HepG2 (cell line): Measurements from ENCODE around the gene CA14. TPM values are rescaled to one million over a fixed set of nuclear protein-coding genes. Genes with fewer than 3 reads are reported as not detected.

Experiments
- BRD4 ChIP-seq: sonication (generic); formaldehyde crosslinking; IDR thresholded peaks from 2 replicates; pipeline ENCODE4 v1.4.0; 2020; ENCODE audit warnings: missing genetic modification reagents
- EEA1 ChIP-seq: sonication (generic); formaldehyde crosslinking; IDR thresholded peaks from 2 replicates; pipeline ENCODE4 v1.5.1; 2020; ENCODE audit warnings: mild to moderate bottlenecking, missing genetic modification reagents, borderline replicate concordance
- GABPA ChIP-seq, 2 experiments: IDR thresholded peaks; 2 replicates each; pipeline ENCODE4 v1.6.1; 2011 to 2016; ENCODE audit warnings: low read depth in 2 of 2, low read length in 1 of 2, missing biosample characterization in 1 of 2, missing genetic modification characterization in 1 of 2
- HOXA7 ChIP-seq: sonication (generic); formaldehyde crosslinking; IDR thresholded peaks from 2 replicates; pipeline ENCODE4 v1.8.1; 2022; ENCODE audit warnings: mild to moderate bottlenecking, missing genetic modification reagents, moderate library complexity
- MYNN ChIP-seq: sonication (generic); formaldehyde crosslinking; IDR thresholded peaks from 2 replicates; pipeline ENCODE4 v1.4.0; 2020; ENCODE audit warnings: mild to moderate bottlenecking, low read depth, missing genetic modification reagents
- MZF1 ChIP-seq: sonication (generic); formaldehyde crosslinking; IDR thresholded peaks from 2 replicates; pipeline ENCODE4 v1.8.1; 2023; ENCODE audit warnings: mild to moderate bottlenecking, missing genetic modification reagents, borderline replicate concordance
- NFE2 ChIP-seq: sonication (generic); formaldehyde crosslinking; IDR thresholded peaks from 2 replicates; pipeline ENCODE4 v1.4.0; 2020; ENCODE audit warnings: missing genetic modification reagents
- NFIB ChIP-seq: sonication (generic); formaldehyde crosslinking; IDR thresholded peaks from 2 replicates; pipeline ENCODE4 v1.9.0; 2021; ENCODE audit warnings: missing genetic modification reagents, mild to moderate bottlenecking, borderline replicate concordance
- NKX3-1 ChIP-seq: sonication (generic); formaldehyde crosslinking; IDR thresholded peaks from 2 replicates; pipeline ENCODE4 v1.5.0; 2020; ENCODE audit warnings: missing genetic modification reagents
- PAWR ChIP-seq: sonication (generic); formaldehyde crosslinking; IDR thresholded peaks from 2 replicates; pipeline ENCODE4 v1.4.0; 2020; ENCODE audit warnings: missing genetic modification reagents, mild to moderate bottlenecking, borderline replicate concordance
- POLR2A ChIP-seq, 2 experiments: IDR thresholded peaks; 2 replicates each; pipeline ENCODE4 v1.6.1; 2011; ENCODE audit warnings: low read depth in 2 of 2, low read length in 2 of 2, mild to moderate bottlenecking in 1 of 2, moderate library complexity in 1 of 2; ENCODE audit not compliant: insufficient read depth in 1 of 2
- RFXANK ChIP-seq: IDR thresholded peaks from 2 replicates; pipeline ENCODE4 v1.6.1; 2016
- SIN3B ChIP-seq: fragments of 150-350 bp; IDR thresholded peaks from 2 replicates; pipeline ENCODE4 v1.6.1; 2014; ENCODE audit warnings: low read length
- ZBTB3 ChIP-seq: sonication (generic); formaldehyde crosslinking; IDR thresholded peaks from 2 replicates; pipeline ENCODE4 v1.4.0; 2020; ENCODE audit warnings: low read depth, mild to moderate bottlenecking, moderate library complexity, missing genetic modification reagents, borderline replicate concordance
- ZMYM4 ChIP-seq: sonication (generic); formaldehyde crosslinking; IDR thresholded peaks from 2 replicates; pipeline ENCODE4 v1.8.1; 2023; ENCODE audit warnings: mild to moderate bottlenecking, missing genetic modification reagents
- ZNF180 ChIP-seq: sonication (generic); formaldehyde crosslinking; IDR thresholded peaks from 2 replicates; pipeline ENCODE4 v1.4.0; 2020; ENCODE audit warnings: low read depth, missing genetic modification reagents, borderline replicate concordance
- ZNF317 ChIP-seq: sonication (generic); formaldehyde crosslinking; IDR thresholded peaks from 2 replicates; pipeline ENCODE4 v1.5.0; 2020; ENCODE audit warnings: mild to moderate bottlenecking, missing genetic modification reagents
- ZNF33A ChIP-seq: sonication (generic); formaldehyde crosslinking; IDR thresholded peaks from 2 replicates; pipeline ENCODE4 v1.5.1; 2020; ENCODE audit warnings: missing genetic modification reagents, mild to moderate bottlenecking, moderate library complexity, borderline replicate concordance
- ZNF33B ChIP-seq: sonication (generic); formaldehyde crosslinking; IDR thresholded peaks from 2 replicates; pipeline ENCODE4 v1.5.1; 2020; ENCODE audit warnings: mild to moderate bottlenecking, missing genetic modification reagents
- ZNF44 ChIP-seq: sonication (generic); formaldehyde crosslinking; IDR thresholded peaks from 2 replicates; pipeline ENCODE4 v1.5.1; 2020; ENCODE audit warnings: mild to moderate bottlenecking, missing genetic modification reagents
- ZNF557 ChIP-seq: sonication (generic); formaldehyde crosslinking; IDR thresholded peaks from 2 replicates; pipeline ENCODE4 v1.4.0; 2020; ENCODE audit warnings: missing genetic modification reagents
- ZNF589 ChIP-seq: sonication (generic); formaldehyde crosslinking; conservative IDR thresholded peaks from 2 replicates; pipeline ENCODE4 v1.8.0; 2022; ENCODE audit warnings: mild to moderate bottlenecking, moderate library complexity, missing genetic modification reagents
- ZNF720 ChIP-seq: sonication (generic); formaldehyde crosslinking; IDR thresholded peaks from 2 replicates; pipeline ENCODE4 v1.4.0; 2020; ENCODE audit warnings: missing genetic modification reagents
- ZNF724P ChIP-seq: sonication (generic); formaldehyde crosslinking; IDR thresholded peaks from 2 replicates; pipeline ENCODE4 v1.8.0; 2022; ENCODE audit warnings: missing genetic modification reagents, borderline replicate concordance
- ZNF784 ChIP-seq: sonication (generic); formaldehyde crosslinking; IDR thresholded peaks from 2 replicates; pipeline ENCODE4 v1.5.1; 2020; ENCODE audit warnings: missing genetic modification reagents, mild to moderate bottlenecking, borderline replicate concordance
- ZNF839 ChIP-seq: sonication (generic); formaldehyde crosslinking; IDR thresholded peaks from 2 replicates; pipeline ENCODE4 v1.4.0; 2020; ENCODE audit warnings: missing genetic modification reagents, mild to moderate bottlenecking, borderline replicate concordance
- ZSCAN12 ChIP-seq: sonication (generic); formaldehyde crosslinking; IDR thresholded peaks from 2 replicates; pipeline ENCODE4 v1.9.0; 2021; ENCODE audit warnings: mild to moderate bottlenecking, missing genetic modification reagents
- polyA plus RNA-seq, 8 experiments: library from polyadenylated mRNA; depleted of rRNA in 3 of 8; stranded (reverse) in 7 of 8; unstranded in 1 of 8; fragments of >200 nt; fragmentation: Illumina TruSeq in 4 of 8; extraction: Trizol in 4 of 8; gene quantifications; 2 replicates each; pipeline versions ENCODE4 v1.2.1 to v1.2.3, GENCODE V29; 2011 to 2016; ENCODE audit warnings: low read depth in 4 of 8, missing spikeins in 1 of 8, mixed read lengths in 1 of 8; ENCODE audit not compliant: insufficient read depth in 1 of 8
- total RNA-seq, 5 experiments: library from RNA; depleted of rRNA; stranded (reverse); fragments of >200 nt; fragmentation: Illumina TruSeq; extraction: Trizol; gene quantifications; 2 replicates each; pipeline ENCODE4 v1.2.3, GENCODE V29; 2016; ENCODE audit warnings: low read depth in 1 of 5
- TF ChIP-seq, protein P1 (sequence below): sonication (generic); formaldehyde crosslinking; IDR thresholded peaks from 2 replicates; pipeline ENCODE4 v1.8.0; 2022; ENCODE audit warnings: missing genetic modification reagents, mild to moderate bottlenecking, inconsistent platforms, borderline replicate concordance
- TF ChIP-seq, protein P2 (sequence below): sonication (generic); formaldehyde crosslinking; IDR thresholded peaks from 2 replicates; pipeline ENCODE4 v1.4.0; 2020; ENCODE audit warnings: missing genetic modification reagents, mild to moderate bottlenecking, borderline replicate concordance

CA14 gene
- total and polyA plus RNA-seq, 2 of the 13 experiments (the other 11 are each of a cell fraction or from before 2014, with no cell fraction given) = 2.4 to 8.5 TPM

DNA sequence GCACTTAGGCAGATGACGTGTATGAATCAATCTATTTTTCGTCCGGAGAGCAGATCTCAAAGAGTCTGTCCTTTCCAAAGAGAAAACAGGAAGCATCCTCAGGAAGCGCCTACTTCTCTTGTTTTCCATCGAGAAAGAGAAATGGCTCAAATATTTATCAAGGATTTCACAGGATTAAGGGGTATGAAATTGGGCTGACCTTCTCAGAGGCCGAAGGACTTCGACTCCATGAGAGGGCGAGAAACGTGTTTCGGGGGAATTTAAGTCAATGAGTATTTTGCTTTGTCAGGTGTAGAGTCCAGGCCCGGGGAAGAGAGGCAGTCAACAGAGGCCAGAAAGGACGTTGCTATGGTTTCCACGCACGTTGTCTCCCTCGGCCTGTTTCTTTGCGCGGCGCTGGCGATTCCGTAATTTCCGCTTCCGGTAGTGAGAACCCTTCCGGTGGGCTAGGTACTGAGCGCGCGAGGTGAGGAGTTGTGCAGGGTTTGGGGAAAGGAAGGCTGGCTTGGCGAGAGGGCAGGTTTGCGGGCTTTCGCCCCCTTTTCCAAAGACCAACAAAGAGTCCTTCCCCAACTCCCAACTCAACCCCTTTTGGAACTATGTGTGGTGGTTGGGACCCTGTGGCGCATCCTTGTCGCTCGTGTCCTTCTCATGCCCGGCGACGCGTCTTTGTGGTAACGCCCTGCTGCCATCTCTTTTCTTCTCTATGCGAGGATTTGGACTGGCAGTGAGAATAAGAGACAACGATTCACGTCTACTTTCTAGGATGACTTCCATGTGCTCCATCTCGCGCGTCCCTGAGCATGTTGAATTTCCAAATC lies 36.1 kb downstream of the CA14 start, which contains the start of gene MRPS21 (continued):
- no peak for TF ChIP-seq NFE2 (CRISPR knock-in tag)
- TF ChIP-seq, protein P1, sequence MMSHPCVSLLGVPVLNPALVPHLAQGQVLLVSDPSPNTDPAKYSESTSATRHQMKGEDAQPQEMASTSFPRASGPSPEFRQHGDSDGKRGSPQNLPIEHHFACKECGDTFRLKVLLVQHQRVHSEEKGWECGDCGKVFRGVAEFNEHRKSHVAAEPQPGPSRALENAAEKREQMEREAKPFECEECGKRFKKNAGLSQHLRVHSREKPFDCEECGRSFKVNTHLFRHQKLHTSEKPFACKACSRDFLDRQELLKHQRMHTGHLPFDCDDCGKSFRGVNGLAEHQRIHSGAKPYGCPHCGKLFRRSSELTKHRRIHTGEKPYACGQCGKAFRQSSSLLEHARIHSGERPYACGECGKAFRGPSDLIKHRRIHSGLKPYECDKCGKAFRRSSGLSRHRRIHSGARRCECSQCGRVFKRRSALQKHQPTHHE (CRISPR knock-in tag) = peak; percentile 51; the same call in 1 of the 2 replicates
- no peak for TF ChIP-seq ZSCAN12 (CRISPR knock-in tag)
- no peak for TF ChIP-seq ZNF839 (CRISPR knock-in tag)
- TF ChIP-seq RFXANK = no peak
- peak; percentile 75 for TF ChIP-seq SIN3B
- TF ChIP-seq ZNF317 = 0 out of 2 replicates have a peak, but pooled peaks have one; percentile 45
- TF ChIP-seq ZBTB3 (CRISPR knock-in tag) = 0 out of 2 replicates have a peak, but pooled peaks have one; percentile 56
- TF ChIP-seq ZMYM4 (CRISPR knock-in tag) = peak; percentile 83
- 0 out of 2 replicates have a peak, but pooled peaks have one; percentile 28 for TF ChIP-seq MZF1
- no peak for TF ChIP-seq ZNF33A (CRISPR knock-in tag)
- TF ChIP-seq ZNF557 (CRISPR knock-in tag) = no peak
- peak; percentile 95 to 96 for TF ChIP-seq POLR2A (IDR thresholded peaks at IDR 0.05; ENCODE audit: insufficient read depth in 1 of 2, low read depth in 2 of 2, low read length in 2 of 2)
- peak; percentile 53; the same call in 1 of the 2 replicates for TF ChIP-seq BRD4 (CRISPR knock-in tag)
- TF ChIP-seq, protein P2, sequence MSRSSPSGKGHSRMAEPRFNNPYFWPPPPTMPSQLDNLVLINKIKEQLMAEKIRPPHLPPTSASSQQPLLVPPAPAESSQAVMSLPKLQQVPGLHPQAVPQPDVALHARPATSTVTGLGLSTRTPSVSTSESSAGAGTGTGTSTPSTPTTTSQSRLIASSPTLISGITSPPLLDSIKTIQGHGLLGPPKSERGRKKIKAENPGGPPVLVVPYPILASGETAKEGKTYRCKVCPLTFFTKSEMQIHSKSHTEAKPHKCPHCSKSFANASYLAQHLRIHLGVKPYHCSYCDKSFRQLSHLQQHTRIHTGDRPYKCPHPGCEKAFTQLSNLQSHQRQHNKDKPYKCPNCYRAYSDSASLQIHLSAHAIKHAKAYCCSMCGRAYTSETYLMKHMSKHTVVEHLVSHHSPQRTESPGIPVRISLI (CRISPR knock-in tag) = no peak
- TF ChIP-seq MYNN (CRISPR knock-in tag) = no peak
- TF ChIP-seq ZNF784 (CRISPR knock-in tag) = no peak
- no peak for TF ChIP-seq EEA1
- TF ChIP-seq ZNF33B (CRISPR knock-in tag) = no peak
- no peak for TF ChIP-seq ZNF180 (CRISPR knock-in tag)
- no peak for TF ChIP-seq NKX3-1
- no peak for TF ChIP-seq PAWR
- no peak for TF ChIP-seq HOXA7 (CRISPR knock-in tag)
- peak; percentile 53; the same call in 1 of the 2 replicates for TF ChIP-seq ZNF724P
- no peak for TF ChIP-seq ZNF44 (CRISPR knock-in tag)
- TF ChIP-seq GABPA (IDR thresholded peaks at IDR 0.05; ENCODE audit: low read depth, low read length) = peak; percentile 97
- peak; percentile 99 for TF ChIP-seq GABPA (CRISPR knock-in tag; IDR thresholded peaks at IDR 0.05; ENCODE audit: low read depth)
- no peak for TF ChIP-seq NFIB (CRISPR knock-in tag)
- TF ChIP-seq ZNF720 = no peak
- TF ChIP-seq ZNF589 (CRISPR knock-in tag) = no peak
